AG04449 (cell line): ENCODE measurements around the gene GABRB1.

Experiments
- CTCF ChIA-PET: fragments of 350-600 bp; formaldehyde crosslinking; extraction: SDS; loops from one replicate; lab custom pipeline; 2021; ENCODE audit warnings: antibody characterized with exemption; lab: Yijun Ruan, JAX
- POLR2A ChIA-PET: fragments of 400-600, 350-600 bp; formaldehyde crosslinking; extraction: SDS; loops from one replicate; lab custom pipeline; 2020; ENCODE audit warnings: antibody characterized with exemption, inconsistent platforms; lab: Yijun Ruan, JAX
- DNase-seq: peaks from one replicate; pipeline ENCODE4 v3.0.0-alpha.2; 2010; ENCODE audit warnings: low read depth, low spot score
- H3K4me3 ChIP-seq: 2 replicates; pipeline ENCODE4 v1.5.1; 2011; ENCODE audit warnings: low read depth, mild to moderate bottlenecking, control low read depth, low read length
- CTCF ChIP-seq: IDR thresholded peaks from one replicate; pipeline ENCODE4 v1.5.1; 2011; ENCODE audit warnings: mild to moderate bottlenecking, moderate library complexity, low read length, control low read depth, inconsistent platforms; ENCODE audit not compliant: insufficient read depth; ENCODE audit errors: missing control alignments

The GABRB1 gene

GRCh38 chr4:47217291-47217690 lies 185.9 kb downstream of the GABRB1 start:
- no peak overlapping the region for H3K4me3 ChIP-seq
- no peak for TF ChIP-seq CTCF
- no peak for DNase-seq
- ChIA-PET CTCF (interaction anchor here (0.8 to 1.5 kb wide), 2 partner anchors 9 to 21 kb away, joined by 3 to 4 read pairs; no protein-coding TSS in a partner anchor), POLR2A (no interaction called here)

- TF ChIP-seq CTCF, result no peak
- CTCF ChIA-PET, result interaction anchor here (1.5 kb wide), 1 partner anchor 21 kb away, joined by 4 read pairs; no protein-coding TSS in a partner anchor
- H3K4me3 ChIP-seq, result no peak overlapping the region
Measured at GRCh38 chr4:47217884-47218283, 186.5 kb downstream of the GABRB1 start.

GRCh38 chr4:47218631-47219030 lies 187.3 kb downstream of the GABRB1 start:
- POLR2A ChIA-PET, result no interaction called here
- no peak overlapping the region for H3K4me3 ChIP-seq
- TF ChIP-seq CTCF, result no peak
- no peak for DNase-seq
- CTCF ChIA-PET, result no interaction called here

More at GRCh38 chr4:47217884-47218283, 186.5 kb downstream of the GABRB1 start:
- POLR2A ChIA-PET, result no interaction called here
- no peak for DNase-seq

GRCh38 chr4:47219586-47219985 lies 188.2 kb downstream of the GABRB1 start:
- DNase-seq, result no peak
- POLR2A ChIA-PET, result no interaction called here
- no peak for TF ChIP-seq CTCF
- CTCF ChIA-PET, result interaction anchor here (1.8 kb wide), 1 partner anchor 11 kb away, joined by 6 read pairs; no protein-coding TSS in a partner anchor
- H3K4me3 ChIP-seq, result no peak overlapping the region

- no peak overlapping the region for H3K4me3 ChIP-seq
- TF ChIP-seq CTCF, result no peak
- ChIA-PET CTCF (no interaction called here), POLR2A (no interaction called here)
- DNase-seq, result no peak
Measured at GRCh38 chr4:47221721-47222120, 190.4 kb downstream of the GABRB1 start.

- ChIA-PET CTCF (interaction anchor here (1.2 kb wide), 1 partner anchor 11 kb away, joined by 4 read pairs; no protein-coding TSS in a partner anchor), POLR2A (no interaction called here)
- no peak for DNase-seq
- no peak for TF ChIP-seq CTCF
- no peak overlapping the region for H3K4me3 ChIP-seq
Measured at GRCh38 chr4:47222276-47222675, 190.9 kb downstream of the GABRB1 start.
